PFSK-1 (cell line): ENCODE results near the gene GNB3.

Source experiments
- POLR2AphosphoS5 ChIP-seq: IDR thresholded peaks from 2 replicates; pipeline ENCODE4 v1.6.1; 2012; ENCODE audit warnings: low read depth, mild to moderate bottlenecking, control low read depth, low read length, moderate library complexity
- TAF1 ChIP-seq: IDR thresholded peaks from 2 replicates; pipeline ENCODE4 v1.6.1; 2012; ENCODE audit warnings: low read length, control low read depth, borderline replicate concordance; ENCODE audit not compliant: insufficient read depth
- TF ChIP-seq, protein P1 (sequence below), 2 experiments: IDR thresholded peaks; 2 replicates each; pipeline versions ENCODE4 v1.6.1 to v1.8.0; 2011 to 2012; ENCODE audit warnings: low read depth in 2 of 2, low read length in 2 of 2, control low read depth in 1 of 2, inconsistent platforms in 1 of 2, mild to moderate bottlenecking in 1 of 2, moderate library complexity in 1 of 2; ENCODE audit not compliant: insufficient read depth in 1 of 2

- no peak for TF ChIP-seq POLR2AphosphoS5
- no peak for TF ChIP-seq TAF1
- TF ChIP-seq, protein P1, sequence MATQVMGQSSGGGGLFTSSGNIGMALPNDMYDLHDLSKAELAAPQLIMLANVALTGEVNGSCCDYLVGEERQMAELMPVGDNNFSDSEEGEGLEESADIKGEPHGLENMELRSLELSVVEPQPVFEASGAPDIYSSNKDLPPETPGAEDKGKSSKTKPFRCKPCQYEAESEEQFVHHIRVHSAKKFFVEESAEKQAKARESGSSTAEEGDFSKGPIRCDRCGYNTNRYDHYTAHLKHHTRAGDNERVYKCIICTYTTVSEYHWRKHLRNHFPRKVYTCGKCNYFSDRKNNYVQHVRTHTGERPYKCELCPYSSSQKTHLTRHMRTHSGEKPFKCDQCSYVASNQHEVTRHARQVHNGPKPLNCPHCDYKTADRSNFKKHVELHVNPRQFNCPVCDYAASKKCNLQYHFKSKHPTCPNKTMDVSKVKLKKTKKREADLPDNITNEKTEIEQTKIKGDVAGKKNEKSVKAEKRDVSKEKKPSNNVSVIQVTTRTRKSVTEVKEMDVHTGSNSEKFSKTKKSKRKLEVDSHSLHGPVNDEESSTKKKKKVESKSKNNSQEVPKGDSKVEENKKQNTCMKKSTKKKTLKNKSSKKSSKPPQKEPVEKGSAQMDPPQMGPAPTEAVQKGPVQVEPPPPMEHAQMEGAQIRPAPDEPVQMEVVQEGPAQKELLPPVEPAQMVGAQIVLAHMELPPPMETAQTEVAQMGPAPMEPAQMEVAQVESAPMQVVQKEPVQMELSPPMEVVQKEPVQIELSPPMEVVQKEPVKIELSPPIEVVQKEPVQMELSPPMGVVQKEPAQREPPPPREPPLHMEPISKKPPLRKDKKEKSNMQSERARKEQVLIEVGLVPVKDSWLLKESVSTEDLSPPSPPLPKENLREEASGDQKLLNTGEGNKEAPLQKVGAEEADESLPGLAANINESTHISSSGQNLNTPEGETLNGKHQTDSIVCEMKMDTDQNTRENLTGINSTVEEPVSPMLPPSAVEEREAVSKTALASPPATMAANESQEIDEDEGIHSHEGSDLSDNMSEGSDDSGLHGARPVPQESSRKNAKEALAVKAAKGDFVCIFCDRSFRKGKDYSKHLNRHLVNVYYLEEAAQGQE (IDR thresholded peaks at IDR 0.05; ENCODE audit: insufficient read depth in 1 of 2, low read depth in 2 of 2, low read length in 2 of 2): no peak
Measured at GRCh38 chr12:6824901-6825381, 15.8 kb upstream of the GNB3 start.
